ENCODE results near the gene GNAO1.

Gene GNAO1

GRCh38 chr16:56382901-56383355 lies 191.6 kb downstream of the GNAO1 start:
- TF ChIP-seq GATA2 (IDR thresholded peaks at IDR 0.05; ENCODE audit: low read depth, low read length) (no peak), GATA3 (IDR thresholded peaks at IDR 0.05; ENCODE audit: low read depth, low read length) (no peak)

GRCh38 chr16:56384074-56384721 lies 192.9 kb downstream of the GNAO1 start:
- TF ChIP-seq GATA2 (IDR thresholded peaks at IDR 0.05; ENCODE audit: low read depth, low read length): no peak

GRCh38 chr16:56387396-56387795 lies 196.1 kb downstream of the GNAO1 start:
- no peak for TF ChIP-seq GATA3 (IDR thresholded peaks at IDR 0.05; ENCODE audit: low read depth, low read length)
- no peak for TF ChIP-seq GATA2 (IDR thresholded peaks at IDR 0.05; ENCODE audit: low read depth, low read length)

- no peak for TF ChIP-seq GATA3 (IDR thresholded peaks at IDR 0.05; ENCODE audit: low read depth, low read length)
- TF ChIP-seq GATA2 (IDR thresholded peaks at IDR 0.05; ENCODE audit: low read depth, low read length): no peak
These were observed 196.9 kb downstream of the GNAO1 start for GRCh38 chr16:56388209-56388608.

GRCh38 chr16:56389554-56389953 lies 198.3 kb downstream of the GNAO1 start:
- TF ChIP-seq GATA3 (IDR thresholded peaks at IDR 0.05; ENCODE audit: low read depth, low read length) (no peak), GATA2 (IDR thresholded peaks at IDR 0.05; ENCODE audit: low read depth, low read length) (no peak)

GRCh38 chr16:56399047-56399446 lies 207.8 kb downstream of the GNAO1 start:
- no peak for TF ChIP-seq GATA2 (IDR thresholded peaks at IDR 0.05; ENCODE audit: low read depth, low read length)
- no peak for TF ChIP-seq GATA3 (IDR thresholded peaks at IDR 0.05; ENCODE audit: low read depth, low read length)

GRCh38 chr16:56399486-56399885 lies 208.2 kb downstream of the GNAO1 start:
- TF ChIP-seq GATA3 (IDR thresholded peaks at IDR 0.05; ENCODE audit: low read depth, low read length) (no peak), GATA2 (IDR thresholded peaks at IDR 0.05; ENCODE audit: low read depth, low read length) (no peak)

- TF ChIP-seq GATA3 (IDR thresholded peaks at IDR 0.05; ENCODE audit: low read depth, low read length) (no peak), GATA2 (IDR thresholded peaks at IDR 0.05; ENCODE audit: low read depth, low read length) (no peak)
These were observed 209.2 kb downstream of the GNAO1 start for GRCh38 chr16:56400458-56400857.

- no peak for TF ChIP-seq GATA3 (IDR thresholded peaks at IDR 0.05; ENCODE audit: low read depth, low read length)
- no peak for TF ChIP-seq GATA2 (IDR thresholded peaks at IDR 0.05; ENCODE audit: low read depth, low read length)
These were observed 210.2 kb downstream of the GNAO1 start for GRCh38 chr16:56401482-56401881.

- TF ChIP-seq GATA3 (IDR thresholded peaks at IDR 0.05; ENCODE audit: low read depth, low read length) (no peak), GATA2 (IDR thresholded peaks at IDR 0.05; ENCODE audit: low read depth, low read length) (no peak)
These were observed 214.8 kb downstream of the GNAO1 start for GRCh38 chr16:56405977-56406672.
